Measurements from ENCODE around the gene ATP8A2.
"Not testable (repeated sequence)": the region's sequence is repeated elsewhere in the genome, so short reads cannot be mapped to it uniquely, and the experiment has no call there.

ATP8A2 gene

DNA sequence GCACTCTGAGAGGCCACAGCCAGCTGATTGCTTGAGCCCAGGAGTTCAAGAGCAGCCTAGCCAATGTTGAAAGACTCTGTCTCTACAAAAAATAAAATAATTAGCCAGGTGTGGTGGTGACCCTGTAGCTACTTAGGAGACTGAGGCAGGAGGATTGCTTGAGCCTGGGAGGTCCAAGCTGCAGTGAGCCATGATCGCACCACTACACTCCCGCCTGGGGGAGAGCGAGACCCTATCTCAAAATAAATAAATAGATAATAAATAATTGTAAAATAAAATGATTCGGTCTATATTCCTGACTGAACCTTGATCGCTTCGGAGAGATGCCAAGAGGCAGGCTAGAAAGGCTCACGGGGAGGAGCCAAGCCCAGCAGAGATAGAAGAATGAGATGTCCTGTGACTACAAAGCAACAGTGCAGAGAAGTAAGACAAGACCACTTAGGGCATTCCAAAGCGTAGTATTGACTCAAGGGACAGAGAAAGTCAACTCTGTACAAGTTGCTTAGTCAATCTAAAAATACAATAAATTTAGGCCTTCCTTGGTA is 667.2 kb downstream of the ATP8A2 start:
- no peak for DNase-seq (ENCODE audit: low spot score)

DNA sequence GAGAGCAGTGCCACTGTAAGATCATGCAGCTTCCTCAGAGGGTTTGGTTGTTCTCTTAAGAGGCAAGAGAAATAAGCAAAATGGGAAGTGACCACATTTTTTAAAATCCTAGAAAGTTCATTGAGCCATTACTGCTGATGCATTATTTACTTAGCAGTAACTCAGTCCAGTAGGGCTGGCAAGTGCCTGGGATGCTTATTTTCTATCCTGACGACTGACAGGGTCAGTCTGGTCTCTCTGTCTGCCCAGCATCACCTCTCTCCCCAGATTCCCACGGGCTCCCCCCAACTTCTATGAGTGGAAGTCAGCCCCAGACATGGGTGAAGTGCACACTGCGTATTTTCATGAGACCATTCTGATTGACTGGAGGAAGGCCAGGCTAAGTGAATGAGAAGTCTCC is 669.7 kb downstream of the ATP8A2 start:
- no peak for DNase-seq (ENCODE audit: low spot score)

DNA sequence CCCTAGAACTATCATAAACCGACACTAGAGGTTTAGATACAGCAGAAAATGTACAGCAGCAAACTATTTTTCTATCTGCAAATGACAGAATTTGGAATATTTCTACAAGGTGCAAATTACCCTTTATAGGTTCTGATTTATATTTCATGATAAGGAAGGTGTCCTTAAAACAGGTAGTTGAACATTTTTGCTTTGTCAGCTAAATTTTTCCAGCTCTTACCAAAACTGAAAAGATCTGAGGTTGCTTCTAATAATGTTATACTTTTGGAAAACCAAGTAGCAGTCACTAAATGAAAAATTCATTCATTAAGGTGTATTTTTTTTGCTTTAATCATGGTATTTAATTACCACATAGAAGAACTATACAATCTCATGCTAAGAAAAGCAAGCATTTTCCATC is 671.0 kb downstream of the ATP8A2 start:
- no peak for DNase-seq (ENCODE audit: low spot score)

DNA sequence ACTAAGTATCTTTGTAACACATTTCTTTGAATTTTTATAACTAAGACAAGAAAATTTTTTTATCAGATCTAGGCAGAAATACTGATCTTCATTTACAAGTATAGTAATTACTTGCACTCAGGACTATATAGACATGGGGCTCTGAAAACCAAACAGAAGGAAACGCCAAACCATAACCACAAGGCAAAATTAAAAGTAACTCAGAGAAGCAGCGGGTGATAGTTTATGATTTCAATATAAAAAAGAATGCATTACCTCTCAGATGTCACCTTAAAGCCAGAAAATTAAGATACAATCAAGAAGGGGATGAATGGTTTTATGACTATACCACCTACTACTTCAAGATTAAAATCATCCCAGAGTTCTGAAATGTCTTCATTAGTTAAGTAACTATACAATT is 673.4 kb downstream of the ATP8A2 start:
- DNase-seq (ENCODE audit: low spot score), result no peak

DNA sequence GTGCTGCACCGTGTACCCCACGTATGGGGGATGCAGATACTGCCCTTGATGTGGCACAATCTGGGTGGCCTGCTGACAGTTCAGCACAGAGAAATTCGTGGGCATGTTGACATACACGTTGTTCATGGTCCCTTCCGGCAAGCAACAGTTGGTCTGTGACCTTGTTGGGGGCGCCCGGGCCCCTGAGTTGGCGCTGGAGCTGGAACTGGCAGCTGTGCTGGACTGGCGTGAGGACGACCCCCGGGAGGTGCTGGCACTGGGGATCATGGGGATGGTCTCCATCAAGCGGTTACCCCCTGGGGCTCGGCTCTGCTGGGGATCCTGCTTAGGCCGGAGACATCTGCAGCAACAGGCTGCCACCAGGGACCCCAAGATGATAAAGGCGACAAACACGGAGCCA is 674.9 kb downstream of the ATP8A2 start:
- no peak for DNase-seq (ENCODE audit: low spot score)

DNA sequence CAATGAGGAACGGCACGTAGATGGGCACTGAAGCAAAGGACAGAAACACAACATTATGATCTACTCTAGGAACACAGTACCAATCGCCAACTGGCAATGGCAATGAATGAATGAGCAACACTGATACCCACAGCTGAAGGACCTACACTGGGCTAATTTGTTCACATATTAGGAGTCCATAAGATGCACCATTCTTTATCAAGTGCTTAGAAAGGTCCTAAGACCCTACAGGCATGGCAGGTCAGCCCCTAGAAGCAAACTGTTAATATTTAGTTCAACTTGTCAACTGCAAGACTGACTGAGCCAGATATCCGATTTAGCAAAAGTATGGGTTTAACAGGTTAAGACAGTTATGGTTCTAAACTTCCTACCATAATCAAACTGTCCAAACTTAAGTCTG is 675.3 kb downstream of the ATP8A2 start:
- DNase-seq (ENCODE audit: low spot score), result no peak

DNA sequence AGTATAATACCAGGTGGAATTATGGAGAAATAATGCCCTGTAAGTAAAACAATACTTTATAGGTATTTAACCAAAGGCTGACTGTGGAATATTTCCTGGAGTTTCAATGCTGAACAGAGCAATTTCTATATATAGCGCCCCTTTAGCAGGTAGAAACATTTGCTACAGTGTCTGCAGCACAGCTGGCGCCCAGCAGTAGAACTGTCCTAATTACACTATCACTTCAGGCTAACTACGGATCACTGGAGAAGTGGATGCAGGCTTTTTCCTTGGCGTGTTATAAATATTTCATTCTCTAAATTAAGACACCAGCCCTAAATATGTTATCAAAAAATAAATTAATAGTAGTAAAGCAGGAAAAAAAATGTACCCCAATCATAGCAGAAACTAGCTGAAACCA is 677.0 kb downstream of the ATP8A2 start:
- no peak for DNase-seq (ENCODE audit: low spot score)

DNA sequence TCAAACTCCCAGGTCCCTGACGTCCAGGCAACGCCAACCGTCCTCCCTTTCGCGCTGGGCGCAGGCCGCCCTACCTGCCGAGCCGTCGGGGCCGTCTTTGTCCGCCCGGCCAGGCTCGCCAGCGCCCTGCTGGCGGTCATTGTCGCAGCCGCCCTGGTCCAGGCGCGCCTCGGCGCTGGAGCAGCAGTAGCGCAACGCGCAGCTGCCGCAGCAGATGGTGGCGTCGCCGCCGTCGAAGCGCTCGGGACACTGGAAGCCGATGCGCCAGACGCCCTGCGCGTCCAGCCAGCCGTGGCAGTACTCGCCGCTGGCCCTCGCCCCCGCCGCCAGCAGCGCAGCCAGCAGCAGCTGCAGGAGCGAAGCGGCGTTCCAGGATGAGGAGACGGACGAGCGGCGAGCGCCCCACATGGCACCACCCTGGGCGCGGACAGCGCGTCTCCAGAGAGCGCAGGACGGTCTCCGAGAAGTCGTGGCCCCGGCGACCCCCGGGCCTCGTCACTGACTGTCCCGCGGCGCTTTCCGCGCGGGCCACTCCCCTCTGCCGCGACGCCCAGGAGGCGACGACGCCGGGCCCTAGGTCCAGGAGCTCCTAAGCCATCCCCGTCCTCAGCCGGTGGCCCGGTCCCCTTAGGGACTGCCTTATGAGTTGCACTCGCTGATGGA is 678.9 kb downstream of the ATP8A2 start:
- no peak for DNase-seq (ENCODE audit: low spot score)

DNA sequence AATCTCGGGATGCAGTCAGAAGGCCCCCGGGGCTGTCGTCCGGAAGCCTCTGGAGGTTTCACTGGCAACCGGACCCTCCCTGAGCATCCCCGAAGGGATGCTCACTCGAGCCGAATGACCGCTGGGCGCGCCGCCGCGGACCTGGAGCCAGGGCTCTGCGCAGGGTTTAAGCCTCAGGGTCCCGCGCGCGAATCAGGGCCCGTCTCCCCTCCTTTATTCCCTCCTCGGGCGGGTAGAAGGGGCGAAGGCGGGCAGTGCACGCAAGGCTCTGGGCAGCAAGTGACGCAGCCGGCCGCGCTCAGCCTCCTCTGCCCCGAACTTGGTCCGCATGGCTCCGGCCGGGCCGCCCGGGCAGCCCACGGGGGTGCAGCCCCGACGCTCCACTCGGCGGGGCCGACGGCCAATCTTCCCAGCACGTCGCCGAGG is 679.5 kb downstream of the ATP8A2 start:
- DNase-seq (ENCODE audit: low spot score), result no peak

DNA sequence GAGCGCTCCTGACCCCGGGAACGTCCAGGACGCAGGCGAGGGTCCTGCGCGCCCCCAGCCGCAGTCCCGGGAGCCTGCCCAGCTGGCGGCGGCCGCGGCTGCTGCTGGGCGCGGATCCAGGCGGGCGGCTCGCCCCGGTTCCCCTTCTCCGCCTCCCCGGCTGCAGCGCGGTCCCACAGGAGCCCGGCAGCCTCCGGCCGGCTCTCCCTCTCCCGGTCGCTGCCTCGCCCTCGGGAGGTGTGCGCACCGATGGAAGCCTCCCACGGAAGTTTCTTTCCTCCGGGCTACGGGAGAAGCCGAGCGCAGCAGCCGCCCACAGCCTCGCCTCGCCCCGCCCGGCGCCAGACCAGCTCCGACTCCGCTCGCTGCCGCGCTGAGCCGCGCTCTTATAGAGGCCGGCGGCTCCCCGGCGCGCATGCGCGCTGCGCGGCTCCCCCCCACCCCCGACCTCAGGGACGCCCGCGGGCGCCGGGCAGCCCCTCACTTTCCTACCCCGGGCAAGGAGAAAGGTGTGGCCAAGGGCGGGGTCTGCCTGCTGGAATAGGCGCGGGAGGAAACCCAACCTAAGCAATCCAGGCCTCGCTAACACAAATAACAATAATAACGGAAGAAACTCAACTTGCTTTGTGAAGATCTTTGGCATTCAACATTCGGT is 680.0 kb downstream of the ATP8A2 start, which contains the start of gene SHISA2:
SHISA2 (minus strand) TSS at position 360 of the 655 bp plus-strand sequence. CDS start 1,041 bp downstream, outside the sequence.
- peak; percentile 10 for DNase-seq (ENCODE audit: low spot score)

DNA sequence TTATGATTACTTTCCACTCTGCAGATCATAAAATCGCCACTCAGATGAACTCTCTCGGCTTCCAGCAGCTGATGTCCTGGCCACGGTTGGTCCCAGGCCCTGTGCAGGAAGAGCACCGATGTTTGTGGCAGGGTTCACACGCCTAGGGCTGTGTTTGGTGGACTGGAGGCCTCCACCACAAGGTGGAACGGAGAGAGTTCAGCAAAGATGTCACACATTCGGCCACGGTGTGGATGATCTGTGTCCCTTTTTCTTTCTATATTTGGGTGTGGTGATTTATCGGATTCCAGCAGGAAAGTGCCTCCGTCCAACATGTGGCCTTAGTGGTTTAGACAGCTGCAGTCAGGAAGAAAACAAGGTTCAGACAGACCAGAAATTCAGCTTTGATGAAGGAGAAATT is 680.6 kb downstream of the ATP8A2 start:
- DNase-seq (ENCODE audit: low spot score), result no peak

DNA sequence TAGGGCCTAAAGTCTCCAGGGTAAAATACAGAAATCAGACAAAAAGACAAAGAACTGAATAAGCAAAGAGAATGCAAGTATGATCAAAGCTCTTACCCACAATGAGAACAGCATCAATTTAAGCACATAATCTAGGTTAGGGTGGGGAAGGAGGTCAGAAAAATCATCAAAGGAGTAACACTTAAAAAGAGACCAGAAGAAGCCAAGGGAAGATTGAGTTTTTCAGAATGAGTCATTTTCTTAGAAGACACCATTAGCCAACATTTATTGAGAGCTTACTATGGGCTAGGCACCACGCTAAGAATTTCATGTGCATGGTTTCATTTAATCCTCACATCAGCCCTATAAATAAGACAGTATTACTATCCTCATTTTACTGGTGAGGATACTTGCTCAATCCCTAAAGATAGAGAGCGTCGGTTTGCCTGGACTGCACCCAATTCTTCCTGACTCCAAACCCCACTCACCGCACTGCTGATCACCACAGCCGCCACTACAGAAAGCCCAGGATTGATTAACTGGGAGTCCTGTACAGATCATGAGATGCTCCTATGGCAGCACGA is 681.7 kb downstream of the ATP8A2 start:
- DNase-seq (ENCODE audit: low spot score), result no peak

DNA sequence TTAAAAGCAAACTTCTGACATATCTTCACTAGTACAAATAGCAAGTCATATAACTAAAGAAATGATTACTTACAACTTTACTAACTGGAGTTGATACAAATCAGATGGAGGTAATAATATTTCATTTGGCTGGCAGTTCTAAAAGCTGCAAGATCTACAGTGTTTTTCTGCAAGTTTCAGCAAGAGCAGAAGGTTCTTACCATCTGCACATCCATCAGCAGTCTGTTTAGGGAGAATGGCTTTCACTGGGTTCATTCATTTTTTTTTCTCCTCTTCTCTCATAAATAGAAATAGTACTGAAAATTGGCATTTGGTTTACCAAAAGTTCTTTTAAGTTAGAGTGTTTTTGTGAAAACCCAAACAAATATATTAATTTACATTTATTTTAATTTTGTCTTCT is 683.1 kb downstream of the ATP8A2 start:
- DNase-seq (ENCODE audit: low spot score), result no peak

DNA sequence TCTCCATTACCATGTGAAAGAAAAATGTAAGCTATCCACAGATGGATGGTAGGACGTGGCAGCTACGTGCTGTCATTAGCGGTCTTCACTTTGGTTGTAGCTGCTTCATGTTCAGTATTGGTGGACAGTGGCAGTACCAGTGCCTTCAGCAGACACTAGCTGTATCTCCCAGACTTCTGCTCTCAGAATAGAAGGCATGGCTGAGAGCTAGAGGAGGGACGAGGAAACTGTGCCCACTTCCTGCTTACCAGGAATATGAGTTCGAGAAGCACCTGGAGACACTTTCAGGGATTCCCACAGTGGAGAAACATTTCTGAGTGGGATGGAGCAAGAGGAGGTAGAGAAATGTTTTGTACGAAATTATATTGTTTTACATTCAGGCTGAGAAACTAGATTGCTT is 686.9 kb downstream of the ATP8A2 start:
- DNase-seq (ENCODE audit: low spot score), result no peak

DNA sequence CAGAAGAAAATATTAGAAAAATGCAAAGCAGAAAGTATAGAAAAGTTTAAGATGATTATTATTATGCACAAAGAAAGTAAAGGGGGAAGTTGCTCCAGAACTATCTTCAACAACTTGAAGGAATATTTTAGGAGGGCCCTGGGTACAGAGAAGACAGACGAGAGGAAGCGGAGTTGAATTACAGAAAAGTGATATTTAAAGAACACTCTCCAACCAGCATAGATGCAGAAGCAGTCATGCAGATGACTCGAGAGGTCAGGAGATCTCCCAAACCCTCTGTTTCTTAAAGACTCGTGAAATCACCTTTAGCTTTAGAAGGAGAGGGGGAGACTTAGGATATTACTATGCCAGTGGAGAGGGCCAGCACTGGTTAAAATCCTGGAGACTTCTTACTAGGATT is 688.6 kb downstream of the ATP8A2 start:
- DNase-seq (ENCODE audit: low spot score), result no peak

DNA sequence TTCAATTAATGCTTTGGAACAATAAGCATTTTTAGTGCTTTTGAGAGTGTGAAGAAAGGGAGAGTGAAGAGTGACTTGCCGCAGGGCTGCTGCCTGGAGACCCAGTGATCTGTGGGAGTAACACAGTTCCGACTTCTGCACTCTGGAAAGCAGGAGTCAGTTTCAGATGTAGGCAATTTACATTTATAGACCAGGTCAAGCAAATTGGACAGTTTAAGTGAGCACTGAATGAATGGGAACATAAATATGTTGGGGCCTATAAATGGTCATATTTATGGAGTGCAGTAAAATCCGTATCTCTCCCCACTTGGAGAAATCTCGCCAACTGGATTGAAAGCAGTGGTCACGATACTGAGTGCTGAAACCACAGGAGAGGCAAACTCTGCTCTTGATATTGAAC is 689.5 kb downstream of the ATP8A2 start:
- no peak for DNase-seq (ENCODE audit: low spot score)

DNA sequence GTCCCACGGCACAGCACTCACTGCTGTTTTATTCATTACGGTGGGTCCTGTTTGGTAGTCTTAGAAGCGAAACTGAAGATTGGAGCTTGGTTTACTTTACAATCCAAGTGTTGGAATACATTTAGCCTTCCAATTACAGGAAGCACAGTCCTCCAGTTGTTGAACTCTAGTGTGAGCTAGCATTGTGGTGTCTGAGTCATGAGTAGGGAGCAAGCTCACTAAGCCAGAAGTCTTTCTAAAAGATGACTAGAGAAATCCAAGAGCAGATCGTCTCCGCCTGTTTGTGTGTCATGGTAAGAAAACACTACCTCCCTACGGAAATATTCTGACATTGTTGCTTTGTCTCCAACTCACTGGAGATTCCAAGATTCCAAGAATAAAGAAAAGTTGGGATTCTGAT is 690.2 kb downstream of the ATP8A2 start:
- DNase-seq (ENCODE audit: low spot score), result no peak

DNA sequence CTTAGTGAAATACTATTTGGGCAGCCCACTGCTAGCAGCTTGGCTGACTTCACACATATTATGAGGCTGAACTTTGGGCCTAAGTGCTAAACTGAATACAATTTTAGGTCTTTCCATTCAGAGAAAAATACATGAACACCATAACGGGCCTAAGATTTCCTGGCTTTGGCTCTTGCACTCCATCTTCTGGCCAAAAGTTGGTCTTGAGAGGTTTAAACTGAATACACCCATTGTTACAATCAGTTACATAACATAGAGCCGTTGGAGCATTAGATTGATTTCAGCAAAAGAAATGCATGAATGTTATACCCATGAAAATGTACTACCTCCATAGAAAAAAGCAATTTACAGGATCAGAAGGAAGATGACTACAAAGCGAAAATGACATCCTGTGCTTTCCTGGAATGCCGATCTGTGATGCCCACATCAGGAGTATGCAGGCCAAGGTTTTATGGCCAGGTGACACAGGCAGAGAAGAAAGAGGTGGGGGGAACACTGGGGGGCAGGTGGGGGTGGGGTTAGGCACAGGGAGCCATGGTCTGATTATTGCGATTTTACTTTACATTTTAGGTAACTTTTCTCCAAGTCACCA is 691.2 kb downstream of the ATP8A2 start:
- peak; percentile 52 for DNase-seq (ENCODE audit: low spot score)

DNA sequence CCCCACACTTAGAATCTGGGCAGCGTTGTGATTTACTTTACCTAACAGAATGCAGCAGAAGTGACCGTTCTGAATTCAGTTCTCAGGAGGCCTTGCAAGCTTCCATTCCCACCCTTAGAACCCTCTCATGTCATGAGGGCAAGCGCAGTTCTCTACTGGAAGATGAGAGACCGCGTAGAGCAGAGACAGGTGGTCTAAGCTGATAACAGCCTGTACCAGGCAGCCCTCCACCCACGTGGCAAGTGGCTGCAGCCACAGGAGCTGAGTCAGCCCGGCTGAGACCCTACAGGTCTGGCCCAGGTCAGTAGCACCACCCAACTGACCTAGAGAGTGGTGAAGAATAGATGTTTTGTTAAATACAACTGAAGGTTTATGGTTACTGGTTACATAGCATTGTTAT is 694.7 kb downstream of the ATP8A2 start:
- DNase-seq (ENCODE audit: low spot score), result not testable (repeated sequence)

DNA sequence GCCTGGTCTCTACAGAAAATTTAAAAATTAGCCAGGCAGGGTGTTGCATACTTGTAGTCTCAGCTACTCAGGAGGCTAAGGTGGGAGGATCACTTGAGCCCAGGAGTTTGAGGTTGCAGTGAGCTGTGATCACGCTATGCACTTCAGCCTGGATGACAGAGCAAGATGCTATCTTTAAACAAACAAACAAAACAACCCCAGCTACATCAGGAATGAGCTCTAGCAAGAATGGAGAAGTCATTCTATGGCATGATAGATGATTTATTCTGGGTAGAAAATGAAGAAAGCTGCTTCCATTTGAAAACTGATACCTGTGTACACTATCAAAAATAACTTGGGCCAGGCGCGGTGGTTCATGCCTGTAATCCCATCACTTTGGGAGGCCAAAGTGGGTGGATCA is 695.8 kb downstream of the ATP8A2 start:
- no peak for DNase-seq (ENCODE audit: low spot score)

DNA sequence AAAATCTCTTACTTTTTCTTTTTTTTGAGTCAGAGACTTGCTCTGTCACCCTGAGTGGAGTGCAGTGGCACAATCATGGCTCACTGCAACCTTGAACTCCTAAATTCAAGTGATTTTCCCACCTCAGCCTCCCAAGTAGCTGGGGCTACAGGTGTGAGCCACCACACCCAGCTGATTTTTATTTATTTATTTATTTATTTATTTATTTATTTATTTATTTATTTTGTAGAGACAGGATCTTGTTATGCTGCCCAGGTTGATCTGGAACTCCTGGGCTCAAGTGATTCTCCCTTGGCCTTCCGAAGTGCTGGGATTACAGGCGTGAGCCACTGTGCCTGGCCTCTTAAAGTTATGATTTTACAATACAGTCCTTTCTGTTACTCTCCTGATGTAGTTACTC is 696.6 kb downstream of the ATP8A2 start:
- DNase-seq (ENCODE audit: low spot score), result not testable (repeated sequence)

DNA sequence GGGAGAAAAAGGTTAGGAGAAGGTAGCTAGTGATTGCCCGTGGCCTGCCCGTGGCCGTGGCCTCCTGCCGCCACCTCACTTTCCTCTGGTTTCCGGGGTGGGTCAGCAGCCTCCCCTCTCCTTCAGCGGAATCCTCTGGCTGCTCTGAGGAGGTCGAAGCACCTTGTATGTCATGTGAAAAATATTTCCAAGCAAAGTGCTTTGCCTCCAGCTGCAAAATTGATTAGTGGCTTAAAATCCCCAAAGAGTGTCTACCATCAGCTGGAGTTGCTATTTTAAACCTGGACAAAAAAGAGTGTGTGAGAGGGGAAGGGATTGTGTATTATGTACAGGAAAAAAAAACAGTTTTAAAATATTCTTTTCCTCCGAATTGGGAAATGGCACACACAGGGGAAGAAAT is 697.9 kb downstream of the ATP8A2 start:
- DNase-seq (ENCODE audit: low spot score), result not testable (repeated sequence)

DNA sequence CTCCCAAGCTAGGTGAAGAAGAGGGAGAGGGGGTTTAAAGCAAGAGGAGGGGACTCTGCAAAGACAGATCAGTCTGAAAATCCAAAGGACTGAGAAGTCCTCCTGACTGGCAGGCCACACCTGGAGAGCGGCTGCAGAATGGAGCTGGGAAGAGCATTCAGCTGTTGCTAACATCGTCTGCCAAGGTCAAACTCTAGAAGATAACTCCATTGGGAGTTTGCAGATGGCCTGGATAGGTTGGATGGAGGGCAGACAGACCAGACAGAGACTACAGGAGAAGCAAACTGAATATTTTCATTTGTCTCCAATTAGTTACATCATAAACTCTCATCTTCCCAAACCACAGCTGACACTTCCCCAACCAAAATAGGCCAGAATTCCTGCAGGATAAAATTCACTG is 699.9 kb downstream of the ATP8A2 start:
- no peak for DNase-seq (ENCODE audit: low spot score)
